GM12878 (cell line): ENCODE measurements around the gene BRINP2.

ENCODE experiments used
- CHD2 ChIP-seq: IDR thresholded peaks from 2 replicates; pipeline ENCODE4 v1.6.1; 2011; ENCODE audit warnings: low read depth, low read length, improper control_type of control experiment, borderline replicate concordance
- ESRRA ChIP-seq: IDR thresholded peaks from 2 replicates; pipeline ENCODE4 v1.6.1; 2012; ENCODE audit warnings: mild to moderate bottlenecking, low read length, improper control_type of control experiment
- NFYB ChIP-seq: IDR thresholded peaks from 2 replicates; pipeline ENCODE4 v1.6.1; 2011; ENCODE audit warnings: low read depth, mild to moderate bottlenecking, low read length, improper control_type of control experiment, moderate library complexity; ENCODE audit not compliant: insufficient read depth
- PAX5 ChIP-seq: IDR thresholded peaks from 2 replicates; pipeline ENCODE4 v1.6.1; 2011; ENCODE audit warnings: low read depth, low read length, borderline replicate concordance
- POLR2A ChIP-seq: IDR thresholded peaks from 2 replicates; pipeline ENCODE4 v1.6.1; 2011; ENCODE audit warnings: low read depth, mild to moderate bottlenecking, low read length
- POLR2AphosphoS2 ChIP-seq: IDR thresholded peaks from 2 replicates; pipeline ENCODE4 v1.6.1; 2011; ENCODE audit warnings: low read depth, mild to moderate bottlenecking, low read length, improper control_type of control experiment, moderate library complexity
- SIN3A ChIP-seq: IDR thresholded peaks from 2 replicates; pipeline ENCODE4 v1.6.1; 2012; ENCODE audit warnings: low read depth, low read length, improper control_type of control experiment
- TBL1XR1 ChIP-seq: IDR thresholded peaks from 2 replicates; pipeline ENCODE4 v1.6.1; 2012; ENCODE audit warnings: low read depth, low read length, improper control_type of control experiment
- TF ChIP-seq, protein P1 (sequence below): IDR thresholded peaks from 2 replicates; pipeline ENCODE4 v1.6.1; 2011; ENCODE audit warnings: borderline replicate concordance, low read depth, mild to moderate bottlenecking, moderate library complexity, mixed read lengths, low read length; ENCODE audit not compliant: insufficient read depth; ENCODE audit errors: extremely low read length
- TF ChIP-seq, protein P2 (sequence below), 3 experiments: IDR thresholded peaks in 2 of 3; conservative IDR thresholded peaks in 1 of 3; 2 replicates each; pipeline ENCODE4 v1.5.1; 2011; ENCODE audit warnings: low read depth in 3 of 3, low read length in 3 of 3, mild to moderate bottlenecking in 3 of 3, control low read depth in 2 of 3, moderate library complexity in 2 of 3, inconsistent platforms in 1 of 3, mixed read lengths in 1 of 3; ENCODE audit not compliant: control insufficient read depth in 2 of 3, insufficient read depth in 1 of 3; ENCODE audit errors: extremely low read depth in 1 of 3
- TF ChIP-seq, protein P3 (sequence below): IDR thresholded peaks from 2 replicates; pipeline ENCODE4 v1.6.1; 2011; ENCODE audit warnings: mild to moderate bottlenecking, low read depth, low read length, moderate library complexity; ENCODE audit not compliant: insufficient replicate concordance
- TF ChIP-seq, protein P4 (sequence below): IDR thresholded peaks from 2 replicates; pipeline ENCODE4 v1.6.1; 2012; ENCODE audit warnings: low read length, inconsistent platforms

DNA sequence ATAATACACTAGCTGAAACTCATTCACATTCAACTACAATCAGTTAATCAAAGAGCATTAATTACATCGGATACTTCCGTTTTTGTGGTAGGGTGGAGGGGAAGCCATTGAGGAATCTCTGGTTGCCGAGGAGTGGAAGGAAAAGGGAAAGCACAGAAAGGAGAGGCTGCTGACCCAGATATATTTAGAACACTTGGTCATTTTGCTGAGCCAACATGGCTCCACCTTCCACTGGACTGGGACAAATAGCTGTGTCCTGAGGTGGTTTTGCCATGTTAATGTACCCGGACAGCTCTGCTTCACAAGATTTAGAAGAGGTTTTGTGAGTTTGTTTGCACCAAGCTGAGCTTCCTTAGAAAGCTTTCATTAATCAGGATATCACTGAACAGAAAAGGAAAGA lies 32.4 kb upstream of the BRINP2 start:
- TF ChIP-seq, protein P1, sequence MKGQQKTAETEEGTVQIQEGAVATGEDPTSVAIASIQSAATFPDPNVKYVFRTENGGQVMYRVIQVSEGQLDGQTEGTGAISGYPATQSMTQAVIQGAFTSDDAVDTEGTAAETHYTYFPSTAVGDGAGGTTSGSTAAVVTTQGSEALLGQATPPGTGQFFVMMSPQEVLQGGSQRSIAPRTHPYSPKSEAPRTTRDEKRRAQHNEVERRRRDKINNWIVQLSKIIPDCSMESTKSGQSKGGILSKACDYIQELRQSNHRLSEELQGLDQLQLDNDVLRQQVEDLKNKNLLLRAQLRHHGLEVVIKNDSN, result no peak
- TF ChIP-seq CHD2 (no peak), POLR2A (no peak), NFYB (no peak), ESRRA (no peak), PAX5 (no peak), TBL1XR1 (no peak), SIN3A (no peak), POLR2AphosphoS2 (no peak)
- TF ChIP-seq, protein P2, sequence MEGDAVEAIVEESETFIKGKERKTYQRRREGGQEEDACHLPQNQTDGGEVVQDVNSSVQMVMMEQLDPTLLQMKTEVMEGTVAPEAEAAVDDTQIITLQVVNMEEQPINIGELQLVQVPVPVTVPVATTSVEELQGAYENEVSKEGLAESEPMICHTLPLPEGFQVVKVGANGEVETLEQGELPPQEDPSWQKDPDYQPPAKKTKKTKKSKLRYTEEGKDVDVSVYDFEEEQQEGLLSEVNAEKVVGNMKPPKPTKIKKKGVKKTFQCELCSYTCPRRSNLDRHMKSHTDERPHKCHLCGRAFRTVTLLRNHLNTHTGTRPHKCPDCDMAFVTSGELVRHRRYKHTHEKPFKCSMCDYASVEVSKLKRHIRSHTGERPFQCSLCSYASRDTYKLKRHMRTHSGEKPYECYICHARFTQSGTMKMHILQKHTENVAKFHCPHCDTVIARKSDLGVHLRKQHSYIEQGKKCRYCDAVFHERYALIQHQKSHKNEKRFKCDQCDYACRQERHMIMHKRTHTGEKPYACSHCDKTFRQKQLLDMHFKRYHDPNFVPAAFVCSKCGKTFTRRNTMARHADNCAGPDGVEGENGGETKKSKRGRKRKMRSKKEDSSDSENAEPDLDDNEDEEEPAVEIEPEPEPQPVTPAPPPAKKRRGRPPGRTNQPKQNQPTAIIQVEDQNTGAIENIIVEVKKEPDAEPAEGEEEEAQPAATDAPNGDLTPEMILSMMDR (IDR thresholded peaks at IDR 0.05 in 2 of 3, conservative IDR thresholded peaks at IDR 0.05 in 1 of 3; ENCODE audit: control insufficient read depth in 2 of 3, extremely low read depth in 1 of 3, insufficient read depth in 1 of 3, low read depth in 3 of 3, low read length in 3 of 3), result no peak
- TF ChIP-seq, protein P3, sequence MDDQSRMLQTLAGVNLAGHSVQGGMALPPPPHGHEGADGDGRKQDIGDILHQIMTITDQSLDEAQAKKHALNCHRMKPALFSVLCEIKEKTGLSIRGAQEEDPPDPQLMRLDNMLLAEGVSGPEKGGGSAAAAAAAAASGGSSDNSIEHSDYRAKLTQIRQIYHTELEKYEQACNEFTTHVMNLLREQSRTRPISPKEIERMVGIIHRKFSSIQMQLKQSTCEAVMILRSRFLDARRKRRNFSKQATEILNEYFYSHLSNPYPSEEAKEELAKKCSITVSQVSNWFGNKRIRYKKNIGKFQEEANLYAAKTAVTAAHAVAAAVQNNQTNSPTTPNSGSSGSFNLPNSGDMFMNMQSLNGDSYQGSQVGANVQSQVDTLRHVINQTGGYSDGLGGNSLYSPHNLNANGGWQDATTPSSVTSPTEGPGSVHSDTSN, result no peak
- TF ChIP-seq, protein P4, sequence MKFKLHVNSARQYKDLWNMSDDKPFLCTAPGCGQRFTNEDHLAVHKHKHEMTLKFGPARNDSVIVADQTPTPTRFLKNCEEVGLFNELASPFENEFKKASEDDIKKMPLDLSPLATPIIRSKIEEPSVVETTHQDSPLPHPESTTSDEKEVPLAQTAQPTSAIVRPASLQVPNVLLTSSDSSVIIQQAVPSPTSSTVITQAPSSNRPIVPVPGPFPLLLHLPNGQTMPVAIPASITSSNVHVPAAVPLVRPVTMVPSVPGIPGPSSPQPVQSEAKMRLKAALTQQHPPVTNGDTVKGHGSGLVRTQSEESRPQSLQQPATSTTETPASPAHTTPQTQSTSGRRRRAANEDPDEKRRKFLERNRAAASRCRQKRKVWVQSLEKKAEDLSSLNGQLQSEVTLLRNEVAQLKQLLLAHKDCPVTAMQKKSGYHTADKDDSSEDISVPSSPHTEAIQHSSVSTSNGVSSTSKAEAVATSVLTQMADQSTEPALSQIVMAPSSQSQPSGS, result no peak
